Trophoblast cell (in vitro differentiated cells and primary cell): Measurements from ENCODE around the gene HTR6.

Source experiments
- DNase-seq, 2 donors: peaks; one replicate each; pipeline ENCODE4 v3.0.0-alpha.2; 2016
- H2AFZ ChIP-seq: 2 replicates; pipeline ENCODE4 v1.6.1; 2013; ENCODE audit warnings: low read length, moderate library complexity, mild to moderate bottlenecking; ENCODE audit not compliant: insufficient read depth, poor library complexity
- H2AK5ac ChIP-seq: 2 replicates; pipeline ENCODE4 v1.6.1; 2013; ENCODE audit warnings: mild to moderate bottlenecking, low read length
- H2BK120ac ChIP-seq: 2 replicates; pipeline ENCODE4 v1.6.1; 2013; ENCODE audit warnings: low read length, mild to moderate bottlenecking, moderate library complexity; ENCODE audit not compliant: insufficient read depth, poor library complexity
- H2BK12ac ChIP-seq: 2 replicates; pipeline ENCODE4 v1.6.1; 2013; ENCODE audit warnings: mild to moderate bottlenecking, low read length, moderate library complexity
- H2BK5ac ChIP-seq: 2 replicates; pipeline ENCODE4 v1.6.1; 2013; ENCODE audit warnings: low read length, low read depth, moderate library complexity, mild to moderate bottlenecking; ENCODE audit not compliant: poor library complexity
- H3K14ac ChIP-seq: 2 replicates; pipeline ENCODE4 v1.6.1; 2013; ENCODE audit warnings: mild to moderate bottlenecking, low read length
- H3K18ac ChIP-seq: 2 replicates; pipeline ENCODE4 v1.6.1; 2013; ENCODE audit warnings: mild to moderate bottlenecking, low read length
- H3K23ac ChIP-seq: 2 replicates; pipeline ENCODE4 v1.6.1; 2013; ENCODE audit warnings: low read length
- H3K27ac ChIP-seq: 2 replicates; pipeline ENCODE4 v1.5.1; 2013; ENCODE audit warnings: low read depth, mild to moderate bottlenecking, inconsistent platforms, low read length, moderate library complexity
- H3K27me3 ChIP-seq: 2 replicates; pipeline ENCODE4 v1.6.1; 2013; ENCODE audit warnings: inconsistent platforms, mild to moderate bottlenecking, low read length, moderate library complexity; ENCODE audit not compliant: insufficient read depth
- H3K36me3 ChIP-seq, 2 experiments: 1 replicate in 1 of 2; 2 replicates in 1 of 2; pipeline ENCODE4 v1.6.1; 2013; ENCODE audit warnings: low read length in 2 of 2, mild to moderate bottlenecking in 2 of 2, moderate library complexity in 1 of 2; ENCODE audit not compliant: insufficient read depth in 2 of 2, control insufficient read depth in 1 of 2
- H3K4ac ChIP-seq: 2 replicates; pipeline ENCODE4 v1.6.1; 2013; ENCODE audit warnings: low read depth, mild to moderate bottlenecking, low read length, moderate library complexity
- H3K4me1 ChIP-seq, 2 experiments: 1 replicate in 1 of 2; 2 replicates in 1 of 2; pipeline ENCODE4 v1.6.1; 2013; ENCODE audit warnings: low read length in 2 of 2, mild to moderate bottlenecking in 2 of 2, moderate library complexity in 1 of 2; ENCODE audit not compliant: insufficient read depth in 2 of 2, control insufficient read depth in 1 of 2
- H3K4me2 ChIP-seq: 2 replicates; pipeline ENCODE4 v1.6.1; 2013; ENCODE audit warnings: inconsistent platforms, mild to moderate bottlenecking, low read length, moderate library complexity
- H3K4me3 ChIP-seq: 2 replicates; pipeline ENCODE4 v1.5.1; 2013; ENCODE audit warnings: mild to moderate bottlenecking, low read depth, low read length, inconsistent platforms
- H3K79me1 ChIP-seq: one replicate; pipeline ENCODE4 v1.6.1; 2013; ENCODE audit warnings: low read length
- H3K79me2 ChIP-seq: 2 replicates; pipeline ENCODE4 v1.6.1; 2013; ENCODE audit warnings: low read length, mild to moderate bottlenecking; ENCODE audit not compliant: control insufficient read depth, insufficient read depth, poor library complexity
- H3K9ac ChIP-seq: 2 replicates; pipeline ENCODE4 v1.6.1; 2013; ENCODE audit warnings: mild to moderate bottlenecking, low read length
- H3K9me3 ChIP-seq: 2 replicates; pipeline ENCODE4 v1.6.1; 2013; ENCODE audit warnings: low read depth, mild to moderate bottlenecking, control low read depth, inconsistent platforms, low read length; ENCODE audit not compliant: insufficient read depth
- H4K12ac ChIP-seq: 2 replicates; pipeline ENCODE4 v1.6.1; 2013; ENCODE audit warnings: low read depth, mild to moderate bottlenecking, low read length, moderate library complexity
- H4K8ac ChIP-seq: 2 replicates; pipeline ENCODE4 v1.6.1; 2013; ENCODE audit warnings: low read depth, mild to moderate bottlenecking, low read length, moderate library complexity
- H4K91ac ChIP-seq: one replicate; pipeline ENCODE4 v1.6.1; 2013; ENCODE audit warnings: low read depth, mild to moderate bottlenecking, low read length, moderate library complexity
- WGBS: extraction: QIAGEN DNeasy Blood & Tissue Kit; methylation state at CpG from one replicate; pipeline ENCODE4 v1.1.7; 2013; ENCODE audit warnings: missing lambda C conversion rate; ENCODE audit not compliant: insufficient read length, insufficient coverage; ENCODE audit errors: extremely low coverage; 5-methylcytosine and 5-hydroxymethylcytosine counted together

Gene HTR6

DNA sequence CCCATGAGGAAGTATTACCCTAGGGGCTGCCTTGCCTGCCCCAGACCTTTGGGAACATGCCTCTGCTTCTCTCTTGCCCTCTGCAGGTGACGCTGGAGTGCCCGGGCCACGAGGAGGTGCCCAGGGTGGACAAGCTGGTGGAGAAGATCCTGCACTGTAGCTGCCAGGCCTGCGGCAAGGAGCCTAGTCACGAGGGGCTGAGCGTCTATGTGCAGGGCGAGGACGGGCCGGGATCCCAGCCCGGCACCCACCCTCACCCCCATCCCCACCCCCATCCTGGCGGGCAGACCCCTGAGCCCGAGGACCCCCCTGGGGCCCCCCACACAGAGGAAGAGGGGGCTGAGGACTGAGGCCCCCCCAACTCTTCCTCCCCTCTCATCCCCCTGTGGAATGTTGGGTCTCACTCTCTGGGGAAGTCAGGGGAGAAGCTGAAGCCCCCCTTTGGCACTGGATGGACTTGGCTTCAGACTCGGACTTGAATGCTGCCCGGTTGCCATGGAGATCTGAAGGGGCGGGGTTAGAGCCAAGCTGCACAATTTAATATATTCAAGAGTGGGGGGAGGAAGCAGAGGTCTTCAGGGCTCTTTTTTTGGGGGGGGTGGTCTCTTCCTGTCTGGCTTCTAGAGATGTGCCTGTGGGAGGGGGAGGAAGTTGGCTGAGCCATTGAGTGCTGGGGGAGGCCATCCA is 7.8 kb upstream of the HTR6 start:
- no peaks in the 10 kb centered on the region for H3K27me3 ChIP-seq
- DNase-seq = no peak
- no peak overlapping the region for H2BK5ac ChIP-seq
- H3K18ac ChIP-seq = no peak overlapping the region
- H2AK5ac ChIP-seq = no peak overlapping the region
- no peaks in the 10 kb centered on the region for H3K79me2 ChIP-seq
- H3K14ac ChIP-seq = no peak overlapping the region
- no peak overlapping the region for H3K9ac ChIP-seq
- H4K8ac ChIP-seq = no peak overlapping the region
- no CpG with 5 or more reads among the region's 15 CpGs for WGBS
- H2AFZ ChIP-seq = no peak overlapping the region
- H3K36me3 ChIP-seq = no peaks in the 10 kb centered on the region
- no peak overlapping the region for H3K4ac ChIP-seq
- H3K9me3 ChIP-seq = no peaks in the 10 kb centered on the region
- H3K4me3 ChIP-seq = no peak overlapping the region
- no peak overlapping the region for H4K91ac ChIP-seq
- no peak overlapping the region for H3K4me2 ChIP-seq
- H3K4me1 ChIP-seq = peaks cover 3 to 7% of the 10 kb centered on the region in 2 experiments
- no peaks in the 10 kb centered on the region for H3K79me1 ChIP-seq
- H3K27ac ChIP-seq = no peak overlapping the region
- no peak overlapping the region for H2BK12ac ChIP-seq
- H2BK120ac ChIP-seq = no peak overlapping the region
- no peak overlapping the region for H4K12ac ChIP-seq
- no peak overlapping the region for H3K23ac ChIP-seq

GRCh38 chr1:19657511-19657910 is 7.2 kb upstream of the HTR6 start:
- H3K36me3 ChIP-seq = no peaks in the 10 kb centered on the region
- no peak overlapping the region for H3K9ac ChIP-seq
- H3K27me3 ChIP-seq = no peaks in the 10 kb centered on the region
- no peak overlapping the region for H2BK5ac ChIP-seq
- no peak overlapping the region for H3K27ac ChIP-seq
- no peaks in the 10 kb centered on the region for H3K79me2 ChIP-seq
- H4K91ac ChIP-seq = no peak overlapping the region
- H3K4me3 ChIP-seq = no peak overlapping the region
- no peak overlapping the region for H3K23ac ChIP-seq
- no peak overlapping the region for H3K4me2 ChIP-seq
- no CpG with 5 or more reads among the region's 10 CpGs for WGBS
- no peaks in the 10 kb centered on the region for H3K79me1 ChIP-seq
- no peak overlapping the region for H3K4ac ChIP-seq
- no peak overlapping the region for H3K14ac ChIP-seq
- H2AFZ ChIP-seq = no peak overlapping the region
- H3K18ac ChIP-seq = no peak overlapping the region
- no peak overlapping the region for H2AK5ac ChIP-seq
- no peak overlapping the region for H2BK12ac ChIP-seq
- no peak overlapping the region for H4K12ac ChIP-seq
- no peak overlapping the region for H2BK120ac ChIP-seq
- no peaks in the 10 kb centered on the region for H3K9me3 ChIP-seq
- H4K8ac ChIP-seq = no peak overlapping the region
- no peak for DNase-seq
- H3K4me1 ChIP-seq = peaks cover 3 to 7% of the 10 kb centered on the region in 2 experiments

- no CpG with 5 or more reads among the region's 13 CpGs for WGBS
- H3K36me3 ChIP-seq = no peaks in the 10 kb centered on the region
- peaks cover 3 to 7% of the 10 kb centered on the region in 2 experiments for H3K4me1 ChIP-seq
- no peak overlapping the region for H3K4ac ChIP-seq
- peaks cover 1% of the 10 kb centered on the region for H3K9me3 ChIP-seq
- H3K23ac ChIP-seq = no peak overlapping the region
- no peak for DNase-seq
- no peak overlapping the region for H3K14ac ChIP-seq
- no peaks in the 10 kb centered on the region for H3K27me3 ChIP-seq
- H3K79me1 ChIP-seq = no peaks in the 10 kb centered on the region
- H3K9ac ChIP-seq = no peak overlapping the region
- no peak overlapping the region for H2BK120ac ChIP-seq
- no peak overlapping the region for H2AK5ac ChIP-seq
- no peaks in the 10 kb centered on the region for H3K79me2 ChIP-seq
- H4K91ac ChIP-seq = no peak overlapping the region
- no peak overlapping the region for H3K4me2 ChIP-seq
- H3K18ac ChIP-seq = no peak overlapping the region
- no peak overlapping the region for H4K12ac ChIP-seq
- H3K27ac ChIP-seq = no peak overlapping the region
- no peak overlapping the region for H2BK5ac ChIP-seq
- no peak overlapping the region for H2AFZ ChIP-seq
- no peak overlapping the region for H4K8ac ChIP-seq
- no peak overlapping the region for H3K4me3 ChIP-seq
- no peak overlapping the region for H2BK12ac ChIP-seq
Observed at GRCh38 chr1:19658186-19658585, 6.5 kb upstream of the HTR6 start.

GRCh38 chr1:19661721-19662228 is 2.9 kb upstream of the HTR6 start:
- H3K4me2 ChIP-seq = no peak overlapping the region
- no peak overlapping the region for H3K14ac ChIP-seq
- no peak overlapping the region for H3K27ac ChIP-seq
- no peak overlapping the region for H2BK12ac ChIP-seq
- H2AFZ ChIP-seq = no peak overlapping the region
- H3K4me1 ChIP-seq = peaks cover 0 to 5% of the 10 kb centered on the region in 2 experiments
- no peak overlapping the region for H3K23ac ChIP-seq
- peaks cover 11% of the 10 kb centered on the region for H3K9me3 ChIP-seq
- no CpG with 5 or more reads among the region's 9 CpGs for WGBS
- H4K91ac ChIP-seq = no peak overlapping the region
- no peak overlapping the region for H3K18ac ChIP-seq
- H2BK120ac ChIP-seq = no peak overlapping the region
- no peaks in the 10 kb centered on the region for H3K79me1 ChIP-seq
- H3K27me3 ChIP-seq = peaks cover 30% of the 10 kb centered on the region
- no peak overlapping the region for H3K9ac ChIP-seq
- no peak overlapping the region for H2BK5ac ChIP-seq
- H2AK5ac ChIP-seq = no peak overlapping the region
- no peak overlapping the region for H3K4ac ChIP-seq
- H4K12ac ChIP-seq = no peak overlapping the region
- no peaks in the 10 kb centered on the region for H3K79me2 ChIP-seq
- DNase-seq = peak in 1 of 2 donors; percentile 71
- no peak overlapping the region for H3K4me3 ChIP-seq
- H3K36me3 ChIP-seq = no peaks in the 10 kb centered on the region
- H4K8ac ChIP-seq = no peak overlapping the region
